Activated B cell treated with CpG ODN at 0.5 μM for 24 hours (primary cell): ENCODE data around the gene KRT20. TPM values are rescaled to one million over a fixed set of nuclear protein-coding genes. Genes with fewer than 3 reads are reported as not detected.
A peak's percentile ranks its signal among the peaks of the same experiment; 100 is the strongest.

Experiments used
- ATAC-seq: fragments of 200-7000 bp; cut with Tn5 transposase; one replicate; pipeline ENCODE4 v1.10.0; 2021; ENCODE audit warnings: low read depth, mild to moderate bottlenecking, moderate library complexity
- CTCF ChIA-PET: fragments of 350-600 bp; sonication (Branson Sonifier 250); formaldehyde crosslinking; loops from one replicate; lab custom pipeline; 2021; ENCODE audit warnings: antibody characterized with exemption; lab: Charles Lee
- POLR2A ChIA-PET: fragments of 350-600 bp; sonication (Branson Sonifier 250); formaldehyde crosslinking; loops from one replicate; lab custom pipeline; 2021; ENCODE audit warnings: antibody characterized with exemption; lab: Charles Lee
- DNase-seq: peaks from one replicate; pipeline ENCODE4 v3.0.0; 2022
- H3K27ac Mint-ChIP-seq: one replicate; pipeline ENCODE4 v1.8.0; 2020; ENCODE audit warnings: mixed read lengths
- H3K27me3 Mint-ChIP-seq: one replicate; pipeline ENCODE4 v1.8.0; 2021; ENCODE audit warnings: mixed read lengths
- H3K36me3 Mint-ChIP-seq: one replicate; pipeline ENCODE4 v1.8.0; 2021; ENCODE audit warnings: low read depth, mixed read lengths
- H3K4me1 Mint-ChIP-seq: one replicate; pipeline ENCODE4 v1.8.0; 2021; ENCODE audit warnings: mixed read lengths
- H3K4me3 Mint-ChIP-seq: one replicate; pipeline ENCODE4 v1.8.0; 2020; ENCODE audit warnings: mild to moderate bottlenecking, mixed read lengths
- H3K9me3 Mint-ChIP-seq: one replicate; pipeline ENCODE4 v1.8.0; 2020; ENCODE audit warnings: mixed read lengths
- intact Hi-C: fragments of 100-400 bp; cut with micrococcal nuclease; formaldehyde crosslinking; loops from one replicate; pipeline ENCODE4 v1.15.1; 2024
- total RNA-seq: library from RNA; stranded (reverse); gene quantifications from 2 replicates; pipeline ENCODE4 v1.2.3, GENCODE V29; 2022
- TF ChIP-seq, protein P1 (sequence below): fragments of 200-600 bp; IDR thresholded peaks from one replicate; pipeline ENCODE4 v1.8.0; 2022; ENCODE audit warnings: antibody characterized with exemption, mild to moderate bottlenecking

Gene KRT20
- total RNA-seq, 1 donor from 2014 or later, result not detected

DNA sequence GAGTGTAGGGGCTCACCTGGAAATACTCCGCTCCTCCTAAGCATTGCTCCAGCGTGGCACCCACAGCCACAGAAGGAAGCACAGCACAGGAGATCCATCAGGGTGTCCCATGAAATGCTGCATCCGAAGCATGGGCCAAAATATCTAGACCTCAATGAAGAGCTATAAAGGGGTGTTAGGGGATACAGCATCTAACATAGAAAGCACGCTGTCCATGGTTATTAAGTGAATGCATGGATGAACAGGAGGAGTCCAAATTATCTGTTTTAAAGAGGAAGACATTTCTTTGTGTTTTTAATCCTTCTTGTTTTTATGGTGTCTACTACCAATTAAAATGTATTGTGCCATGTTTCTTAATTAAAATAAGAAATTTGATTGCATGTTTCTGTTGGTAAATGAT lies 21.6 kb upstream of the KRT20 start:
- intact Hi-C loops, result loop anchor here (5.0 to 10.0 kb wide), 2 partner anchors 104 to 282 kb away; no protein-coding TSS in a partner anchor
- Mint-ChIP-seq H3K4me3 (no peak overlapping the region), H3K27ac (no peak overlapping the region), H3K4me1 (peaks cover 4% of the 10 kb centered on the region), H3K27me3 (peaks cover 24% of the 10 kb centered on the region), H3K36me3 (no peaks in the 10 kb centered on the region), H3K9me3 (no peaks in the 10 kb centered on the region)
- TF ChIP-seq, protein P1, sequence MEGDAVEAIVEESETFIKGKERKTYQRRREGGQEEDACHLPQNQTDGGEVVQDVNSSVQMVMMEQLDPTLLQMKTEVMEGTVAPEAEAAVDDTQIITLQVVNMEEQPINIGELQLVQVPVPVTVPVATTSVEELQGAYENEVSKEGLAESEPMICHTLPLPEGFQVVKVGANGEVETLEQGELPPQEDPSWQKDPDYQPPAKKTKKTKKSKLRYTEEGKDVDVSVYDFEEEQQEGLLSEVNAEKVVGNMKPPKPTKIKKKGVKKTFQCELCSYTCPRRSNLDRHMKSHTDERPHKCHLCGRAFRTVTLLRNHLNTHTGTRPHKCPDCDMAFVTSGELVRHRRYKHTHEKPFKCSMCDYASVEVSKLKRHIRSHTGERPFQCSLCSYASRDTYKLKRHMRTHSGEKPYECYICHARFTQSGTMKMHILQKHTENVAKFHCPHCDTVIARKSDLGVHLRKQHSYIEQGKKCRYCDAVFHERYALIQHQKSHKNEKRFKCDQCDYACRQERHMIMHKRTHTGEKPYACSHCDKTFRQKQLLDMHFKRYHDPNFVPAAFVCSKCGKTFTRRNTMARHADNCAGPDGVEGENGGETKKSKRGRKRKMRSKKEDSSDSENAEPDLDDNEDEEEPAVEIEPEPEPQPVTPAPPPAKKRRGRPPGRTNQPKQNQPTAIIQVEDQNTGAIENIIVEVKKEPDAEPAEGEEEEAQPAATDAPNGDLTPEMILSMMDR, result no peak
- no peak for DNase-seq
- ATAC-seq, result no peak
- ChIA-PET POLR2A (interaction anchor here (0.7 kb wide), 1 partner anchor 742 kb away, joined by 5 read pairs; no protein-coding TSS in a partner anchor), CTCF (interaction anchor here (0.9 to 2.2 kb wide), 3 partner anchors 49 to 756 kb away, joined by 3 to 5 read pairs (median 4); no protein-coding TSS in a partner anchor)

DNA sequence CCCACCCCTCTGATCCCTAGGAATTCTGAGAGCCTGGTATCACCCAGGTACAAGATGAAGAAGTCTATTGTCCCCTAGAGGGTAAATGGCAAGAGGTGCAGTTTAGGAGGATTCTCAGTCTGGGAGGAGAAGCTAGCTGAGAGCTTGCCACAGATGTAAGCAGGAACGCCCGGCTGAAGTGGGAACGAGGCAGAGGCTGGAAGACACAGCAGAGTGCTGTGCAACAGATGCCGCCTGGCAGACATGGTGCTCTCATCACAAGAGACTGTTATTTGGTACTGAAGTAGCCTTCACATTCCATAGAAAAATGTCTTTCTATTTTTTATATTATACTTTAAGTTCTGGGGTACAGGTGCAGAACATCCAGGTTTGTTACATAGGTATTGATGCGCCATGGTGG lies 20.3 kb upstream of the KRT20 start:
- Mint-ChIP-seq H3K9me3 (no peaks in the 10 kb centered on the region), H3K27ac (no peak overlapping the region), H3K36me3 (no peaks in the 10 kb centered on the region), H3K27me3 (peaks cover 24% of the 10 kb centered on the region), H3K4me1 (peaks cover 4% of the 10 kb centered on the region), H3K4me3 (no peak overlapping the region)
- POLR2A ChIA-PET, result no interaction called here
- intact Hi-C loops, result loop anchor here (5.0 to 10.0 kb wide), 2 partner anchors 103 to 281 kb away; no protein-coding TSS in a partner anchor
- DNase-seq, result no peak
- TF ChIP-seq, protein P1, result no peak
- no peak for ATAC-seq
- CTCF ChIA-PET, result interaction anchor here (1.5 kb wide), 1 partner anchor 644 kb away, joined by 6 read pairs; no protein-coding TSS in a partner anchor

DNA sequence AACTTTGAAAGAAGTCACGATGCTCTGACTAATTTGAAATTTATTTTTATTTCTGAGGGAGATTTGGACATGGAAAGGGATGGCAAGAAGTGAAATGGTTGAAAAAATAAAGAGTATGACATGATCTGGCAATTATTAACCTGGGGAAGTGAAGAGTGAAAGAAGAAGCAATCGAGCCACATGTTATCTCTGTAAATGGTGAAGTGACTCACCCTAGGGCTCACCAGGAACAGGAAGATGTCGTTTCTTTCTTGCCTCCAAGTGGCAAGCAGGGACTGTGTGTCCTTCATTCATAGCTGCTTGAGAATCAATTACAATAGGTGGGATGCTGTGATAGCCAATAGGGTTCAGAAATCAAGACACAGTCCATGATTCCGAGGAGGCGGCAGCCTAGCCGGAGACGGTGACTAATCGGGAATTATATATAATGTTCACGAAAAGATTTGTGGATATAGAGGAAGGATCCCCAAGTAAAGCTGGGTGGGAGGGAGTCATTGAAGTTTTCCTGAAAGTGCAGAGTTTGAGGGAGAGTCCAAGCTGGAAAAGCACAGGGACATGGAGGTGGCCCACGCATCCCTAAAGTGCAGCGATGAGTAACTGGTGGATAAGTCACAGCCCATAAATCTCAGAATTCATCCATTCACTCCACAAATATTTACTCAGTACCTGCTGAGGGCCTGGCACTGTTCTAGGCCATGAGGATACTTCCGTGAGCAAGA lies 18.2 kb upstream of the KRT20 start:
- intact Hi-C loops, result loop anchor here (10.0 kb wide), 1 partner anchor 278 kb away; no protein-coding TSS in a partner anchor
- ATAC-seq (peak; percentile 74), DNase-seq (no peak)
- H3K36me3 Mint-ChIP-seq, result no peaks in the 10 kb centered on the region
- peaks cover 21% of the 10 kb centered on the region for H3K27me3 Mint-ChIP-seq
- CTCF ChIA-PET, result interaction anchor here (1.2 kb wide), 1 partner anchor 646 kb away, joined by 3 read pairs; no protein-coding TSS in a partner anchor
- H3K4me1 Mint-ChIP-seq, result peaks cover 4% of the 10 kb centered on the region
- POLR2A ChIA-PET, result interaction anchor here (0.6 kb wide), 1 partner anchor 14 kb away, joined by 4 read pairs; no protein-coding TSS in a partner anchor
- H3K27ac Mint-ChIP-seq, result no peak overlapping the region
- no peaks in the 10 kb centered on the region for H3K9me3 Mint-ChIP-seq
- H3K4me3 Mint-ChIP-seq, result no peak overlapping the region
- TF ChIP-seq, protein P1, result no peak

DNA sequence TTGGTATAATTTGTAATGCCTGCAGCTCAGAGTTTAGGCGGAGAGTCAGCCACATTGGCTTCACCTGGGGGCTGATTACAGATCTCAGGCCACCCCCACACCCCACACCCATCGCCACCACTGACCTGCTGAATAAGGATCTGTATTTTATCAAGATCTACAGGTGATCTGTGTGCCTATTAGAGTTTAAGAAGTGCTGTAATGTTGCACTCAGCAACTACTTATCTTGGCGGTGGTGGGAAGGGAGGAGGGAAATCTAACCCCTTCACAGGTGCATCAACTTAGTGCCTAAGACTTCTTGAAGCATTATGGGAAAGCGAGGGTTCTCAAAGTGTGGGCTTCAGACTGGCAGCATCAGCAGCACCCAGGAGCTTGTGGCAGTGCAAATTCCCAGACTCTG lies 17.5 kb upstream of the KRT20 start:
- Mint-ChIP-seq H3K4me1 (peaks cover 4% of the 10 kb centered on the region), H3K4me3 (no peak overlapping the region), H3K9me3 (no peaks in the 10 kb centered on the region), H3K27me3 (peaks cover 18% of the 10 kb centered on the region), H3K36me3 (no peaks in the 10 kb centered on the region), H3K27ac (no peak overlapping the region)
- CTCF ChIA-PET, result interaction anchor here (1.2 kb wide), 1 partner anchor 760 kb away, joined by 3 read pairs; no protein-coding TSS in a partner anchor
- intact Hi-C loops, result loop anchor here (10.0 kb wide), 1 partner anchor 278 kb away; no protein-coding TSS in a partner anchor
- ATAC-seq (no peak), DNase-seq (no peak)
- POLR2A ChIA-PET, result no interaction called here
- TF ChIP-seq, protein P1, result no peak

DNA sequence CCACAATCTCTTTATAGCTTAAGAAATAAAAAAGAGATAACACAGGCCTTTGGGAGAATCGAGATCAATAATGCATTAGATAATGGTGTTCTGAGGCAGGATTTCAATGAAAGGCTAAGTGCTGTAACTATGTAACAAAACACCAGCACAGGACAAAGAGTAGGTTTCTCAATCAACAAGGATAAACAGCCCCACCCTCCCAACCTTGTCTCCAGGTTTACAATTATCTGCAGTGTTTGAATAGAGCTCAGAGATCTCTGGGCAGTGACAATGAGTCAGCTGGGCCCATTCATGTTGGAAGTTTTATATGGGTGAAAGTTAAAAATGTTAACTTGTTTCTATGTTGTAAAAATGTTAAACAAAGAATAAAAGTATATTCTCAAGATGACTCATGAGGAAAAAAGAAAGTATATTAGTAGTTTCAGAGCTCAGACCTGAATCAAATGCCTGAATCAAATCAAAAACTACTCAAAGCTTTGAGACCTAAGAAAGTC lies 17.0 kb upstream of the KRT20 start:
- Mint-ChIP-seq H3K4me1 (peaks cover 4% of the 10 kb centered on the region), H3K27ac (no peak overlapping the region), H3K9me3 (no peaks in the 10 kb centered on the region), H3K36me3 (no peaks in the 10 kb centered on the region), H3K4me3 (no peak overlapping the region), H3K27me3 (peaks cover 18% of the 10 kb centered on the region)
- TF ChIP-seq, protein P1, result no peak
- ChIA-PET CTCF (interaction anchor here (1.2 kb wide), 1 partner anchor 761 kb away, joined by 3 read pairs; no protein-coding TSS in a partner anchor), POLR2A (no interaction called here)
- intact Hi-C loops, result loop anchor here (10.0 kb wide), 1 partner anchor 277 kb away; no protein-coding TSS in a partner anchor
- no peak for ATAC-seq
- no peak for DNase-seq
